GM18909 (cell line): Measurements from ENCODE around the gene COL4A1.

ENCODE experiments used
- ATAC-seq: cut with Tn5 transposase; IDR thresholded peaks from one replicate; pipeline ENCODE4 v1.9.1; 2021; ENCODE audit warnings: mild to moderate bottlenecking; ENCODE audit not compliant: unreplicated experiment, poor library complexity

The COL4A1 gene

GRCh38 chr13:110229905-110230563, 76.9 kb downstream of the COL4A1 start:
- no peak for ATAC-seq

- ATAC-seq, result no peak
These were observed 77.7 kb downstream of the COL4A1 start for GRCh38 chr13:110228936-110229904.

- ATAC-seq, result no peak
These were observed 78.9 kb downstream of the COL4A1 start for GRCh38 chr13:110227864-110228643.

- ATAC-seq, result no peak
These were observed 79.5 kb downstream of the COL4A1 start for GRCh38 chr13:110227416-110227815.

- no peak for ATAC-seq
These were observed 81.1 kb downstream of the COL4A1 start for GRCh38 chr13:110225609-110226574.

GRCh38 chr13:110225003-110225402, 82.0 kb downstream of the COL4A1 start:
- ATAC-seq, result no peak

GRCh38 chr13:110224519-110224918, 82.4 kb downstream of the COL4A1 start:
- ATAC-seq, result no peak

GRCh38 chr13:110221406-110222117, 85.4 kb downstream of the COL4A1 start:
- no peak for ATAC-seq

- ATAC-seq, result no peak
These were observed 86.5 kb downstream of the COL4A1 start for GRCh38 chr13:110220471-110220870.

GRCh38 chr13:110218581-110219201, 88.3 kb downstream of the COL4A1 start:
- no peak for ATAC-seq

GRCh38 chr13:110217811-110218210, 89.1 kb downstream of the COL4A1 start:
- ATAC-seq, result no peak

GRCh38 chr13:110217085-110217484, 89.9 kb downstream of the COL4A1 start:
- no peak for ATAC-seq

GRCh38 chr13:110216398-110217041, 90.4 kb downstream of the COL4A1 start:
- ATAC-seq, result no peak

GRCh38 chr13:110216006-110216397, 91.0 kb downstream of the COL4A1 start:
- ATAC-seq, result no peak

GRCh38 chr13:110215606-110216005, 91.4 kb downstream of the COL4A1 start:
- no peak for ATAC-seq

- ATAC-seq, result no peak
These were observed 92.3 kb downstream of the COL4A1 start for GRCh38 chr13:110214637-110215036.

- no peak for ATAC-seq
These were observed 93.4 kb downstream of the COL4A1 start for GRCh38 chr13:110213461-110214074.

GRCh38 chr13:110212529-110212928, 94.4 kb downstream of the COL4A1 start:
- no peak for ATAC-seq
